Measurements from ENCODE around the gene SCFD2.

DNA sequence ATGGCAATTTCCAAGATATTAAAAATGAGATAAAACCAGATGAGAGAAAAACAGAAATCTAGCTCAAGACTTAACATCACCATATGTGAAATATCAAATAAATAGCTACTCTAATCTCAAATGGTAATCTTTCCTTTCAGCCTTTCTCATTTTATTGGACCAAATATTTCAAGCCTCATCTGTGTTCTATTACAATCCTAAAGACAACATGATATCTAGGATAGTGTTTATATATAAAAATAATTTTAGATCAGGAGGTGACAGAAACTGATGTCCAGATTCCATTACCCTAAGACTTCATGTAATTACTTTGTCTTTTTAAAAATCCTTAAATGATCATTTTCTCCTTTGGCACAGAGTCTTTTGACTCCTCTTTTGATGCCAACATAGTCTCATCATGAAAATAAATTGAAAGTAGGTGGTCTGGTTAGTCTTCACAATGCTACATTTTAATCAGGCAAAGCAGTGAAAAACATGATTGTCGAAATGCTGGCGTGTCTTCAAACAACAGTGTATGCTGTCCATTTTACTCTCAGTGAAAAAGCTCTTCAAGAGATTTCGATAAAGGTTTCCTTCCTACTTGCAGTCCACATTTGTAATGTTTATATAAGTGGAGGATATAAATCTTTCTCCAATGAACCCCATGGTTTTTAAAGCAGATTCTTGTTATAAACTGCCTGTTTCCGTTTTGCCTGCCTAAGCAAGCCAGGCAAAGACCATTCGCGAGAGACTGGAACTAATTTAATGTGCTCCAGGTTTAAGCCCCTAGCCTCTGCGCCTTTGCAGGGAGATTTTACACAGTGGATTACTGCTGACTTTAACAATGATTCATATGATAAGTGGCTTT is 169.8 kb downstream of the SCFD2 start:
- TF ChIP-seq, protein P1, sequence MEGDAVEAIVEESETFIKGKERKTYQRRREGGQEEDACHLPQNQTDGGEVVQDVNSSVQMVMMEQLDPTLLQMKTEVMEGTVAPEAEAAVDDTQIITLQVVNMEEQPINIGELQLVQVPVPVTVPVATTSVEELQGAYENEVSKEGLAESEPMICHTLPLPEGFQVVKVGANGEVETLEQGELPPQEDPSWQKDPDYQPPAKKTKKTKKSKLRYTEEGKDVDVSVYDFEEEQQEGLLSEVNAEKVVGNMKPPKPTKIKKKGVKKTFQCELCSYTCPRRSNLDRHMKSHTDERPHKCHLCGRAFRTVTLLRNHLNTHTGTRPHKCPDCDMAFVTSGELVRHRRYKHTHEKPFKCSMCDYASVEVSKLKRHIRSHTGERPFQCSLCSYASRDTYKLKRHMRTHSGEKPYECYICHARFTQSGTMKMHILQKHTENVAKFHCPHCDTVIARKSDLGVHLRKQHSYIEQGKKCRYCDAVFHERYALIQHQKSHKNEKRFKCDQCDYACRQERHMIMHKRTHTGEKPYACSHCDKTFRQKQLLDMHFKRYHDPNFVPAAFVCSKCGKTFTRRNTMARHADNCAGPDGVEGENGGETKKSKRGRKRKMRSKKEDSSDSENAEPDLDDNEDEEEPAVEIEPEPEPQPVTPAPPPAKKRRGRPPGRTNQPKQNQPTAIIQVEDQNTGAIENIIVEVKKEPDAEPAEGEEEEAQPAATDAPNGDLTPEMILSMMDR (IDR thresholded peaks at IDR 0.05): no peak
- TF ChIP-seq POLR2A (IDR thresholded peaks at IDR 0.05): no peak
- no peak for TF ChIP-seq POLR2AphosphoS5 (IDR thresholded peaks at IDR 0.05)
- no peak for TF ChIP-seq EP300 (IDR thresholded peaks at IDR 0.05; ENCODE audit: low read depth)
